ENCODE data around the gene TBC1D8.

DNA sequence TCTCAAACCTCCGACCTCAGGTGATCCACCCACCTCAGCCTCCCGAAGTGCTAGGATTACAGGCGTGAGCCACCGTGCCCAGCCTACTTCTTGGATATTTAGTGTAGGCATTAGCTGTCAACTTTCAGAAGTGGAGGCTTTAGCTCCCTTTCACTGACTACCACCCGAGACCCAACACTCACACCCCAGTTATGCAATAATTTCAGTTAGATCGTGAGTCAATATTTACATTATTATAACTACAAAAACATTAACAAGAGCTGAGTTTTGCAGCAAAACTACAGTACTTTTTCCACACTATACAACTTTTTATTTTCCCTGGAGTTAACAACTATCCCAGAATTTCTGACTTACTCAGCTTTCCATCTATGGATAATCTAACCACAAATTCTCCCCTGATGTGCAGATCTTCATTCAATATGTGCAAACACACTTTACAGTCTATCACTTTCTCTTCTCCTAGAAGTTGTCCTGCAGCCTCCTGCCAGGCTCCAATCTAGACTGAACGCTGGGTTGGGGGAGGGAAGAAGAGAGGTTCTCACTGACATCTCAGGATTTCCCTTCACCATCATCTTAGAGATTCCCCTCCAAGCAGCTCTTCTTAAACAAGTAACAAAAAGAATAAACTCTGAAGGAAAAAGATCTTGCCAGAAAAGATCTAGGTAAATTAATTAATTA, 10.1 kb downstream of the TBC1D8 start:
- no peak for TF ChIP-seq POLR2A (IDR thresholded peaks at IDR 0.05)
- TF ChIP-seq, protein P1, sequence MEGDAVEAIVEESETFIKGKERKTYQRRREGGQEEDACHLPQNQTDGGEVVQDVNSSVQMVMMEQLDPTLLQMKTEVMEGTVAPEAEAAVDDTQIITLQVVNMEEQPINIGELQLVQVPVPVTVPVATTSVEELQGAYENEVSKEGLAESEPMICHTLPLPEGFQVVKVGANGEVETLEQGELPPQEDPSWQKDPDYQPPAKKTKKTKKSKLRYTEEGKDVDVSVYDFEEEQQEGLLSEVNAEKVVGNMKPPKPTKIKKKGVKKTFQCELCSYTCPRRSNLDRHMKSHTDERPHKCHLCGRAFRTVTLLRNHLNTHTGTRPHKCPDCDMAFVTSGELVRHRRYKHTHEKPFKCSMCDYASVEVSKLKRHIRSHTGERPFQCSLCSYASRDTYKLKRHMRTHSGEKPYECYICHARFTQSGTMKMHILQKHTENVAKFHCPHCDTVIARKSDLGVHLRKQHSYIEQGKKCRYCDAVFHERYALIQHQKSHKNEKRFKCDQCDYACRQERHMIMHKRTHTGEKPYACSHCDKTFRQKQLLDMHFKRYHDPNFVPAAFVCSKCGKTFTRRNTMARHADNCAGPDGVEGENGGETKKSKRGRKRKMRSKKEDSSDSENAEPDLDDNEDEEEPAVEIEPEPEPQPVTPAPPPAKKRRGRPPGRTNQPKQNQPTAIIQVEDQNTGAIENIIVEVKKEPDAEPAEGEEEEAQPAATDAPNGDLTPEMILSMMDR (IDR thresholded peaks at IDR 0.05): no peak

All from body of pancreas (tissue), 4 donors.